WI38 (cell line): ENCODE data around the gene CDRT4.
"Not testable (repeated sequence)": the region's sequence is repeated elsewhere in the genome, so short reads cannot be mapped to it uniquely, and the experiment has no call there.

ENCODE experiments used
- H3K4me3 ChIP-seq: 2 replicates; pipeline ENCODE4 v1.5.1; 2011; ENCODE audit warnings: low read depth, mild to moderate bottlenecking, control low read depth, low read length
- CTCF ChIP-seq: IDR thresholded peaks from 2 replicates; pipeline ENCODE4 v1.5.1; 2012; ENCODE audit warnings: low read depth, mild to moderate bottlenecking, control low read depth, low read length

The CDRT4 gene

GRCh38 chr17:15510361-15510760 lies 42.9 kb upstream of the CDRT4 start:
- no peak overlapping the region for H3K4me3 ChIP-seq
- TF ChIP-seq CTCF, result no peak

- TF ChIP-seq CTCF, result no peak
- H3K4me3 ChIP-seq, result no peak overlapping the region
These were observed 41.7 kb upstream of the CDRT4 start for GRCh38 chr17:15509095-15509494.

GRCh38 chr17:15508466-15508865 lies 41.0 kb upstream of the CDRT4 start:
- H3K4me3 ChIP-seq, result no peak overlapping the region
- TF ChIP-seq CTCF, result no peak

- H3K4me3 ChIP-seq, result no peak overlapping the region
These were observed 40.5 kb upstream of the CDRT4 start for GRCh38 chr17:15507896-15508295.

GRCh38 chr17:15507001-15507400 lies 39.6 kb upstream of the CDRT4 start:
- no peak for TF ChIP-seq CTCF
- no peak overlapping the region for H3K4me3 ChIP-seq

More at GRCh38 chr17:15507896-15508295, 40.5 kb upstream of the CDRT4 start:
- no peak for TF ChIP-seq CTCF

- H3K4me3 ChIP-seq, result not testable (repeated sequence)
These were observed 38.3 kb upstream of the CDRT4 start for GRCh38 chr17:15505708-15506107.

GRCh38 chr17:15503731-15504130 lies 36.3 kb upstream of the CDRT4 start:
- no peak for TF ChIP-seq CTCF
- no peak overlapping the region for H3K4me3 ChIP-seq

GRCh38 chr17:15502369-15503112 lies 35.1 kb upstream of the CDRT4 start:
- TF ChIP-seq CTCF, result peak; percentile 87
- no peak overlapping the region for H3K4me3 ChIP-seq
